ENCODE results near the gene ZNF821.
"Not testable (repeated sequence)": the region's sequence is repeated elsewhere in the genome, so short reads cannot be mapped to it uniquely, and the experiment has no call there.

- not testable (repeated sequence) for TF ChIP-seq CTCF, POLR2A (IDR thresholded peaks at IDR 0.05)
Measured at GRCh38 chr16:71831698-71832097, 52.3 kb downstream of the ZNF821 start.

Measured in esophagus squamous epithelium (tissue), 4 donors.